SKM-1 (cell line): ENCODE data around the gene NOCT.
"Not testable (repeated sequence)": the region's sequence is repeated elsewhere in the genome, so short reads cannot be mapped to it uniquely, and the experiment has no call there.

ENCODE experiments used
- DNase-seq: peaks from one replicate; lab custom pipeline; 2025; ENCODE audit not compliant: unreplicated experiment; lab: John Stamatoyannopoulos, UW

Gene NOCT

DNA sequence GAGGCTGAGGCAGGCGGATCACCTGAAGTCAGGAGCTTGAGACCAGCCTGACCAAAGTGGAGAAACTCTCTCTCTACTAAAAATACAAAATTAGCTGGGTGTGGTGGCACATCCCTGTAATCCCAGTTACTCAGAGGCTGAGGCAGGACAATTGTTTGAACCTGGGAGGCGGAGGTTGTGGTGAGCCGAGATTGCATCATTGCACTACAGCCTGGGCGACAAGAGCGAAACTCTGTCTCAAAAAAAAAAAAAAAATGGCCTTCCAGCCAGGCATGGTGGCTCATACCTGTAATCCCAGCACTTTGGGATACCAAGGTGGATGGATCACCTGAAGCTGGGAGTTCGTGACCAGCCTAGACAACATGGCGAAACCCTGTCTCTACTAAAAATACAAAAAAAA lies 7.3 kb upstream of the NOCT start:
- DNase-seq: not testable (repeated sequence)

DNA sequence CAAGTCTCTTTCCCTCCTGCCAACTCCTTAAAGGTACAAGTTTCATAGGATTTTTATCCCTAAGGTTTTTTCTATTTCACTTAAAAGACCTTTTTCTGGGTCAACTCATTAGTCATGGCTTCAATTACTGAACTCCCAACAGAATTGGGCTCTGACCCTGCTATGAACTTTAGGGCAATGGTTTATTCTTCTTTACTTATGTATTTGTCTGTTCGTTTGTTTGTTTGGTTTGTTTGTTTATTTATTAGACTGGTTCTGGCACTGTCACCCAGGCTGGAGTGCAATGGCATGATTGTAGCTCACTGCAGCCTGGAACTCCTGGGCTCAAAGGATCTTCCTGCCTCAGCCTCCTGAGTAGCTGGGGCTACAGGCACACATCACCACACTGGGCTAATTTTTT lies 5.9 kb upstream of the NOCT start:
- DNase-seq: no peak

DNA sequence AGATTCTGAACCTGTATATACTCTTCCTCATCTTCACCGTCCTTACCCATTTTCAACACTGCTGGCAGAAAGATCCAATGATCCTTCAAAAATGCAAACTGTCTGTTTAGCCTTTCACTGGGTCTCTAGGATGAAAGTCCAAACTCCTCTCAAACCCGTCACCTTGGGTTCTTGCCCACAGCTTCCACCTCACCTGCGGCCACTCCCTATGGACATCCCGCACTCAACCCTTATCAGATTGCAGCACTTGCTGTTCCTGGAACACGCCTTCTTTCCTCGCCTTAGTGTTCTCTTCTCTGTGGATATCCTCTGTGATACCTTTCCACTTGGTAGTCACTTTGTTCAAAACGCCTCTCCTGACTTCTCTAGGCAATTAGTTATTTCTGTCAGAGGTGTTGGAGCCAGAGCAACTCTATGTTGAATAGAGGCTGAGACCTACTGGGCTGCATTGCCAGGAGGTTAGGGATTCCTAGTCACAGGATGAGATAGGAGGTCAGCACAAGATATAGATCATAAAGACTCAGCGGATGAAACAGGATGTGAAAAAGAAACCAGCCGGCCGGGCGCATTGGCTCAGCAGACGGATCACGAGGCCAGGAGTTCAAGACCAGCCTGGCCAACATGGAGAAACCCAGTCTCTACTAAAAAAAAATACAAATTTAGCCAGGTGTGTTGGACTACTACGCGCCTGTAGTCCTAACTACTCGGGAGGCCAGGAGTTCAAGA lies 4.2 kb upstream of the NOCT start:
- DNase-seq: no peak

DNA sequence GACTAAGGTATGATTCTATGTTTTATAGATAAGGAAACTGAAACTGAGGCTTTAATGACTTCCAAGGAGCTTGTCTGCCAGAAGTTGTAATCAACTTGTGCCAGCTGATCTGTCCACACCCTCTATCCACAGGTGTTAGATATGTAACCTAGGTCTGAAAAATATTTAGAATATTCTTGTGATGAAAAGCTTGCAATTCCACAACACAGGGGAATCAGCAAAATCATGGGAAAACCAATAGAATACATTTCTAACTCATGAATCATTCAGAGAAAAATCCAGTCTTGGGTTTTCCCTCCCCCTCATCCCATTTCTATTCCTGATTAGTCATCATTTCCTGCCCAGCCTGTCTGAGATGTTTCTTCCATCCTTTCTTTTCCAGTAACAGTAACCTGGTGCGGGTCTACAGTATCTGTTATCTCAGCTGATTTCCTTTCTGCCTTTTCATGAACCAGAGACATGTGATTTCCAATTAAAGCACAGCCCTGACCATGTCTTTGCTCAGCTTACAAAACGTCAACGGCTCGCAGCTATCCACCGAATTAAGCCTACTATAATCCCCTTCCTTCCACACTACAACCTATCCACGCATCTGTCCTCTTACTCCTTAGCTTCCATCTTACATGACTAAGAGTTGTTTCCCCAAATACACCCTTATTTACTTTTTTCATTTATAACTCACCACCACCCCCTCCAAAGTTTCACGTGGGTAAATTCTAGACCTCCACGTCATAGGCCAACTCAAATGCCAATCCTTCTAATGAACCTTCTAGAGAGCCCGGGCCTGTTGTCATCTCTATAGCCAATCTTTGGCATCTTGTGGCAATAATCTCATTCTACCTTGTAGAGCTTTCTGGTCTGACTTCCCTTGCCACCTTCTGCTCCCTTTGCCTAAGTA lies 961 bp upstream of the NOCT start:
- DNase-seq: no peak

DNA sequence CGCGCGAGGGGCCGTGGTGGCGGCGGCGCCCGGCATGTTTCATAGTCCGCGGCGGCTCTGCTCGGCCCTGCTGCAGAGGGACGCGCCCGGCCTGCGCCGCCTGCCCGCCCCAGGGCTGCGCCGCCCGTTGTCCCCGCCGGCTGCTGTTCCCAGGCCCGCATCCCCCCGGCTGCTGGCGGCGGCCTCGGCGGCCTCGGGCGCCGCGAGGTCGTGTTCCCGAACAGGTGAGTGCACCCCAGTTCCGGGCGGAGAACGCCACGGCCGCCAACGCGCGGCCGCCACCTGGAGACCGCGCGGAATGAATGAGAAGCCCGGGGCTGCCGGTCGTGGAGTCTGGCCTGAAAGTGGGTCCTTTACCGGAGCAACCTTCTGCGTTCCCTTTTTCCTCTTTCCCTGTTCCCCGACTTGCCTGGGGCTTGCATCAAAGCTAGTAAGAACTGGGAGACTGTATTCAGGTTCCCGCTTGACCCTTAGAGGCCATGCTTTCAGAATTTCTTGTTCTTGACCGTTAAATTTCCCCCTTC lies 429 bp downstream of the NOCT start:
- DNase-seq: no peak

DNA sequence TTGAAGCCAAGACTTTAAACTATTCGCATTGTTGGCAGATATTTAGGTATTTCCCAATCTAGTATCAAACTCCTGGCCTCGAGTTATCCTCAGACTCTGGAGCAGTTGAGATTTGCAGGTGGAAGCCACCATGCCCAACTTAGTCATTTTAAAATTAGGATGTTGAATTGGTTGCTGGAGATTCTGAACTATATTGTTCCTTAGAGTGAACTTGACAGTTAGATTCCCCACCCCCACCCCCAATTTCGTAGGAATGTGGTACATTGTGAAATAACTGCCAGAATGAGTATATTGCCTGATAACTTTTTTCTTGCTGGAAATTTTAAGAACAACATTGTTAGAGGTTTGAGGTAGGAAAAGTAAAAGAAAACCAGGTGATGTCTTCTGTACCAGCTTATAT lies 2.3 kb downstream of the NOCT start:
- peak; percentile 49 for DNase-seq

DNA sequence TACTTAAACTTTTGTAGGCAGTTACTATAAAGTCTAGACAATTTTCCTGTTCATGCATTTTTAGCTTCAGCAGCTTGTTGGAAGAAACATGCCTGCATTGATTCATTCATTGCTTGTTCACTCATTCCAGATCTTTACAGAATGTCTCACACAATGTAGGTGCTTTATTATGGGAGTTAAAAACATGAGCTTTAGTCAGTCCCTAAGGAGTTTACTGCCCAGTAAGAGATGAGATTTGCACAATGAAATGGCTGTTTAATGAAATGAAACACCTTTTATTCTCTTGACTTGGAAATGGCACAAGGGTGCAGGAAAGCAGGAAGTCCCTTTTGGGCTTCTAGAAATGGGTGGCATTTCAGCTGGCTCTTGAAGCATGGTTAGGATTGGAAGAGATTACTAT lies 2.9 kb downstream of the NOCT start:
- DNase-seq: no peak

DNA sequence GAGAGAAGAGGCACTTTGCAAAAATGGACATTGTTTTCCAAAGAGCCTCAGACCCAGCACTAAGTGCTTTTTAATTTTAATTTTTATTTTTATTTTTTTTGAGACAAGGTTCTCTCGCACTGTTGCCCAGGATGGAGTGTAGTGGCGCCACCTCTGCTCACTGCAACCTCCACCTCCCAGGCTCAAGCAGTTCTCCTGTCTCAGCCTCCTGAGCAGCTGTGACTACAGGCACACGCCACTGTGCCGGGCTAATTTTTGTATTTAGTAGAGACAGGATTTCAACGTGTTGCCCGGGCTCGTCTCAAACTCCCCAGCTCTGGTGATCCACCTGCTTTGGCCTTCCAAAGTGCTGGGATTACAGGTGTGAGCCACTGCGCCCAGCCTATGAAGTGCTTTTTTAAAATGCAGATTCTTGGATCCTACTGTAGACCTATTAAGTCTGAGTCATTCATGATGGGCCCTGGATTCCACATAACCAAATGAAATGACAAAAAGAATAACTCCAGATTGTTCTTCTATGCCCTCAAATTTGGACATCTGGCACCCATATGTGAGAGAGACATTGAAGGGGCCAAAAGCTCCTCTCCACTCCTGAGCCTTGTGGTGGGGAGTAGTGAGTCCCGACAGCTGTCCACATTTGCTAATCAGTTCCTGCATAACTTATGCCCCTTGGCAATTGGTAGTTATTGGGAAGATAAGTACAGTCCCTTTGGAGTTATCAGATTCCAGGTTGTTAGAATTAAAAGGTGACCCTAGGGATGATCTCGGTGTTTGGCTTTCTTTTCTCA lies 3.6 kb downstream of the NOCT start:
- no peak for DNase-seq

DNA sequence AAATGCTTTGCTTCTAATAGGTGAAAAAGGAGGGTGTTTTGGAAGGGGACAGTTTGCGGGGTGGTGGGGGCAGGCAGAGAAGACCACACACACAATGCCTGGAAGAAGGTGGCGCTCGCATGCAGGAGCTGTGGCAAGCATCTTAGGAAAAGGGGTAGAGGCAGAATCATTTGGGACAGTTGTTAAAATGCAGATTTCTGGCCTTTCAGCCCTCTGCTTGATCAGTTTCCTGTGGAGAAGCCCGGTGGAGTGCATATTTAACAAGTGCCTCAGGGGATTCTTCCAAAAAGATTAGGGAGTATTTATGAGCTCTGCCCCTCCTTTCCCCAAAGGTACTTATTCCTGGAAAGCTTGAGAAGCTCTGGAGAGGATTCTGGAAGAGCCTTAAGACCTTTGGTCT lies 4.8 kb downstream of the NOCT start:
- DNase-seq: no peak

DNA sequence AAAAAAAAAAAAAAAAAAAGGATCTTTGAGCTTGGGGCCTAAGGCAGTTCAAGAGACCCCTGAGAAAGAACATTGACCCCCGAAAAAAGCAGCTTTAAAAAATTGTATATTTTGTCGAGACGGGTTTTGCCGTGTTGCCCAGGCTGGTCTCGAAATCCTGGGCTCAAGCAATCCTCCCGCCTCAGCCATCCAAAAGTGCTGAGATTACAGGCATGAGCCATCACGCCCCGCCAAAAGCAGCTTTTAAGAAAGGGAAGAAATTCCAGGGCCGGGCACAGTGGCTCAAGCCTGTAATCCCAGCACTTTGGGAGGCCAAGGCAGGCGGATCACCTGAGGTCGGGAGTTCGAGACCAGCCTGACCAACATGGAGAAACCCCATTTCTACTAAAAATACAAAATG lies 5.5 kb downstream of the NOCT start:
- not testable (repeated sequence) for DNase-seq

DNA sequence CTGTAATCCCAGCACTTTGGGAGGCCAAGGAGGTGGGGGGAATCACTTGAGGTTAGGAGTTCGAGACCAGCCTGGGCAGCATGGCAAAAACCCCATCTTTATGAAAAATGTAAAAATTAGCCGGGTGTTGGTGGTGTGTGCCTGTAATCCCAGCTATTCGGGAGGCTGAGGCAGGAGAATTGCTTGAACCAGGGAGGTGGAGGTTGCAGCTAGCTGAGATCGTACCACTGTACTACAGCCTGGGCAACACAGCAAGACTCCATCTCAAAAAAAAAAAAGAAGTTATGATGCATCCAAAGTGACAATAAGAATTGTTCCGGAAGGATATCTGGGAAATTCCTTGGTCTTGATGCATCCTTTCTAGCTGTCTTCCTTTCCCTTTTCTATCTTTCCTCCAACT lies 7.3 kb downstream of the NOCT start:
- DNase-seq: no peak

DNA sequence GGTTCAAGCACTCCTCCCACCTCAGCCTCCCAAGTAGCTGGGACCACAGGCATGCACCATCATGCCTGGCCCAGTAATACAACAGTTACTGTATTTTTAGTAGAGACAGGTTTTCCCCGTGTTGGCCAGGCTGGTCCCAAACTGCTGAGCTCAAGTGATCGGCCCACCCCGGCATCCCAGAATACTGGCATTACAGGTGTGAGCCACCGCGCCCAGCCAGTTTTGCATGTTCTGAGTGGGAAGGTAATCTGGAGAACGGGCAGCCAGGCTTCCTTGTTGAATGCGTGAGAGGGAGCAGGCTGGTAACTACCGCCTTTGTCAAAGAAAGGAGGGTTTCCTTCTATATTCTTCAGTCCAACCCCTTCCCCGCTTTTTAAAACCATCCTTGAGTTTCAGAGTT lies 9.1 kb downstream of the NOCT start:
- no peak for DNase-seq

DNA sequence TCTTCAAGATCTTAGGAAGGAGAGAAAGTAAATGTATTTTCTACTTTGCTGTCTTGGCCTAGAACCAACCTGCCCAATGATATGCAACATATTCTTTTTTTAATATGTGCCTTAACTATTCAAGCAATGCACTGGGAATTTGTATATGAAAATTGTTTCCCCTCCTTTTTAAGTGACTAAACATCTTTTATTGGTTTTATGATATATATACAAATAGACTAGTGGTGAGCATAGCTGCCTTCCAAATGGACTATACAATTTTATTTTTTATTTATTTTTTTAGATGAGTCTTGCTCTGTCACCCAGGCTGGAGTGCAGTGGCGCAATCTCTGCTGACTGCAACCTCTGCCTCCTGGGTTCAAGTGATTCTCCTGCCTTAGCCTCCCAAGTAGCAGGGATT lies 10.3 kb downstream of the NOCT start:
- no peak for DNase-seq

DNA sequence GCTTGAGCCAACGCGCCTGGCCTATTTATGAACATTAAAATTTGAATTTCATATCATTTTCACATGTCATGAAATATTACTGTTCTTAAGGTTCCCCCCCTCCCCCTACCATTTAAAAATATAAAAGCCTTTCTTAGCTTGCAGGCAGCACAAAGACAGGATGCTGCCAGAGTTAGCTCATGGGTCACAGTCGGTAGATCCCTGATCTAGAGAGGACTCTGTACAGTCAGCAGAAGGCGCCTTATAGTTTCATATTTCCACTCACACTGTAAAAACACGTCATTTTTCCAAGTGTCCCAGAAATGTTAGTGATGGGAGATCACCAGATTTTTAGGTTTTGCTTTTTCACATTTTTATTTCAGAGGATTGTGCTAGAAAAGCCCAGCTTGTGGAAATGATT lies 12.2 kb downstream of the NOCT start:
- DNase-seq: no peak

DNA sequence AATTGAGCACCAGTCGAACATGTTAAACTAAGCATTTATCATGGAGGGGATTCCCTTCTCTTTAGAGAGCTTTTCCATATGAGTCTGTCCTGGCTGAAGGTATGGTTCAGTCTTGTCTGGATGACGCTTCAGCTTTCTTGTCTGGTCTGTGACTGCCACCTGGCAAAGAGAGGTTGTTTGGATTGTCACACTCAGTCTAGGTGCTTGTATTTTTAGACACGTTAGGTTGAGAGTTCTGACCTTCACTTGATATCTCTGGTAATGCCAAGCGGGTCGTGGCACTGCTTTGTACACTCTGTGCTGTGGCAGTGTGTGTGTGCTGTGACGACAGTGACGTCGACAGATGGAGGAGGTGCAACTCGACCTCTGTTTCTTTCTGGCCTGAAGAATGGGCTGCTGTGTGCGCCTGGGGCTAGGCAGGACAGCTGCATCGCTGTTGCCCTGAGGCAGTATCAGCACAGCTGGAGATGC lies 12.6 kb downstream of the NOCT start:
- no peak for DNase-seq

DNA sequence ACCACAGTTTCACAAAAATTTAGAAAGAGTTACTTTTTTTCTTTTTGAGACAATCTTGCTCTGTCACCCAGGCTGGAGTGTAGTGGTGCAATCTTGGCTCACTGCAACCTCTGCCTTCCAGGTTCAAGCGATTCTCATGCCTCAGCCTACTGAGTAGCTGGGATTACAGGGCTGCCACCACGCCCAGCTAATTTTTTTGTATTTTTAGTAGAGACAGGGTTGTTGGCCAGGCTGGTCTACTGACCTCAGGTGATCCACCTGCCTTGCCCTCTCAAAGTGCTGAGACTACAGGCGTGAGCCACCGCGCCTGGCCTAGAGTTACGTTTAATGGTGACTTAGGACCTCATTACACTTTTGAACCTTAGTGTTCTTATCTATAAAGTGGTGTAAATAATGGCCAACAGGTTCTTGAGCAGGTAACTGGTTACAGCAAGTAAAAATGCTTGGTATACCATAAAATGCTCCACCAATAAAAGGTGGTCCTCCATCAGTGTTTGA lies 14.3 kb downstream of the NOCT start:
- DNase-seq: not testable (repeated sequence)

DNA sequence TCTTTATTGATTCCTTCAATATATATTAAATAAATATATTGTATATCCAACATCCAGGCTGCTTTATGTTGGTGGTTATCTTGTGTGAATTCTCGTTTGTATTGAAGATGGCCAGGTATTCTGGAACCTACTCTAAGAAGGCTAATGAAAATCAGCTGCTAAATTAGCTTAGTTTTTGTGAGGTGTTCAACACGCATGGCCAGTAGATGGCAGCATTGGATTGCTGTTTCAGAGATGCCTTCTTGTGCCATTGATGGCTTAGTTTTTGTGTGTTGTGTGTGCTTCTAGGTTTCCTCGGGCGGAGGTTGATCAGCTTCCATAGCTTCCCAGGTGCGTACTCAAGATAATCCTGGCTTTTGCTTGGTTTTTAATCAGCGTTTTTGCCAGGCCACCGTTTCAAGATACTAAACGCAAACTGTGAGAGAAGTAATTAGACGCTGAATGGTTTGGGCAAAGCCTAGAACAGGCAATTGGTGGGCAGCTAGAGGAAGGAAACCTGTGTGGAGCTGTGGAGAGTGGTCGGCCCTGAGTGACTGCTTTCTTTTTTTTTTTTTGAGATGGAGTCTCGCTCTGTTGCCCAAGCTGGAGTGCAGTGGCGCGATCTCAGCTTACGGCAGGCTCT lies 15.1 kb downstream of the NOCT start:
- DNase-seq: peak; percentile 28

DNA sequence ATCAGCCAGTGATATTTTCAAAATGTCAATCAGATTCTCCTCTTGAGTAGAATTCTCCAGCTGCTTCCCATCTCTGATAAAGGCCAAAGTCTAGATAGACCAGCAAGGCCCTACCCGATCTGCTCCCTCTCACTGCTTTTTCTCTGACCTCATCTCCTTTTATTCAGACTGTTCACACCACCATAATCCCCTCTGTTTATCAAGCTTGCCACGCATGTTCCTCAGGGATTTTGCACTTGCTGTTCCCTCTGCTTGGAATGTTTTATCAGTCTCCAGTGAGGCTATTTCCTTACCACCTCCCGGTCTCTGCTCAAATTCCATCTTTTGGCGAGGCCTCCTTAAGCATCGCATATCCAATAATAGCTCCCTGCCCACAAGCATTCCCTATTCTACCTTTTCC lies 20.1 kb downstream of the NOCT start:
- DNase-seq: no peak

DNA sequence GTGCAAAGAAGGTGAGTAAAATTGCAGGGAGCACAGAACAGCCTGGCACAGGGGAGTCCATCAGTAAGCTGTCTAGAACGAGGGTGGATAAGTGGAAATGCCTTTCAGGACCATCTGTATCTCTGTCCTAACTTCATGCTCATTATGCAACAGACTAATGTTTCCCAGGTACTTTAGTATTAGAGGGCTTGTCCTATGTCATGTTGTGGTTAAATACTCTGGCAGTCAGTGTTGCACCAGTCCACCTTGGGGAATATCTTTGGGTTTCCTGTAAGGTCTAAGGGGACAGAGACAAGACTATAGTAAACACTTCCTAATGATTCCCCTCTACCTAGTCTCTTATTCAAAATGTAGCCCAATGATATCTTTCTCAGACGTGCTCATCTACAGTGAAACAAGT lies 21.3 kb downstream of the NOCT start:
- DNase-seq: no peak

DNA sequence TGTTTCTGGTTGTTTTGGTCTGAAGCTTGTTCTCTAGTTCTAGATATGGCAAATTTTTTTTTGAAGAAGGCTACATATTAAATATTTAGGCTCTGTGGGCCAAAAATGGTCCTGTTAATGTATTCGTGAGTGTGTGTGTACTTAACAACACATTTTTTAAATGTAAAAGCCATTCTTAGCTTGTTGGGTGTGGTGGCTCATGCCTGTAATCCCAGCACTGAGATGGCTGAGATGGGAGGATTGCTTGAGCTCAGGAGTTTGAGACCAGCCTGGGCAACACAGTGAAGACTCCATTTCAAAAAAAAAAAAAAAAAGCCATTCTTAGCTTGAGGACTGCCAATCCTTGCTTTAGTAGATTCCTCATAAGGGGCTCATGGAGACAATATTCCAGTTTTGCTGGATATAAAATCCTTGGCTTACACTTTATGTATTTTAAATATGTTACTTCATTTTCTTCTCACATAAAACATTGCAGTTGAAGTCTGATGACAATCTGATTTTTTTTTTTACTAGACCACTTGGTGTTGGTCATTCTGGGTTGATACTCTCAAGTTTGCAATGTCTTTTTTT lies 23.4 kb downstream of the NOCT start:
- no peak for DNase-seq
